Epithelial cell of prostate (primary cell): Measurements from ENCODE around the gene BACH1.
"Not testable (repeated sequence)": the region's sequence is repeated elsewhere in the genome, so short reads cannot be mapped to it uniquely, and the experiment has no call there.

Source experiments
- DNase-seq: peaks from one replicate; pipeline ENCODE4 v3.0.0-alpha.2; 2011; ENCODE audit warnings: low read depth, low spot score
- H3K27ac ChIP-seq: fragments of 450-650 bp; 2 replicates; pipeline ENCODE4 v1.5.1; 2017; ENCODE audit warnings: mild to moderate bottlenecking

The BACH1 gene

GRCh38 chr21:29298348-29299045 is at the start of gene BACH1:
TSS of gene BACH1 (plus strand) at chr21:29298922. CDS start at chr21:29321281, 22,359 bp downstream.
- H3K27ac ChIP-seq: peak within 1 kb of the TSS; percentile 92
- peak; percentile 63 for DNase-seq

DNA sequence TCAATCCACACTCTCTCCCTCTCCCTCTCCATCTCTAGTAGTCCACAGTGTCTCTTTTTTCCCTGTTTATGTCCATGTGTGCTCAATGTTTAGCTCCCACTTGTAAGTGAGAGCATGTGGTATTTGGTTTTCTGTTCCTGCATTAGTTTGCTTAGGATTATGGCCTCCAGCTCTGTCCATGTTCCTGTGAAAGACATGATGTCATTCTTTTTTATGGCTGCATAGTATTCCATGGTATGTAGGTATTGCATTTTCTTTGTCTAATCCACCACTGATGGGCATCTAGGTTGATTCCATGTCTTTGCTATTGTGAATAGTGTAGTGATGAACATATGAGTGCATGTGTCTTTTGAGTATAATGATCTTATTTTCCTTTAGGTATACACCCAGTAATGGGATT is 49.4 kb upstream of the BACH1 start:
- DNase-seq, H3K27ac ChIP-seq: not testable (repeated sequence)

- no peak for DNase-seq
- H3K27ac ChIP-seq: no peak overlapping the region
Measured at GRCh38 chr21:29250636-29251035, 48.1 kb upstream of the BACH1 start.

DNA sequence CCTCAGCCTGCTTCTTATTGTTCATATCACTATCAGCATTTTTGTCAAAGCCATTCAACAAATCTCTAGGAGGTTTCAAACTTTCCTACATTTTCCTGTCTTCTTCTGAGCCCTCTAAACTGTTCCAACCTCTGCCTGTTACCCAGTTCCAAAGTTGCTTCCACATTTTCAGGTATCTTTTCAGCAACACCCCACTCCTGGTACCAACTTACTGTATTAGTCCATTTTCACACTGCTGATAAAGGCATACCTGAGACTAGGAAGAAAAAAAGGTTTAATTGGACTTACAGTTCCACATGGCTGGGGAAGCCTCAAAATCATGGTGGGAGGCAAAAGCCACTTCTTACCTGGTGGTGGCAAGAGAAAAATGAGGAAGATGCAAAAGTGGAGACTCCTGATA is 44.9 kb upstream of the BACH1 start:
- DNase-seq: not testable (repeated sequence)

DNA sequence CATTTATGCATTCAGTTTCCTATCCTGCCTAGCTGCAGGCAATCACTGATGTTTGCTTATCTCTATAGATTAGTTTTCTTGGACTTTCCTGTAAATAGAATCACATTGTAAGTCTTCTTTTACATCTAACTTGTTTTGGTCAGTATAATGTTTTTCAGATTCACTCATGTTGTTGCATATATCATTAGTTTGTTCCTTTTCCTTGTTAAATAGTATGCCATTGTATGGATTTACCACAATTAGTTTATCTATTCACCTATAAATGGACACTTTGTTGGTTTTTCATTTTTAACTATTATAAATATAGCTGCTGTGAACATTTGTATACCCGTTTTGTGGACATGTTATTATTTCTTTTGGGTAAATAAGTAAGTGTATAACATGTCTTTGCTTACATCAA is 44.2 kb upstream of the BACH1 start:
- no peak for DNase-seq
- H3K27ac ChIP-seq: no peak overlapping the region

More for the DNA sequence above, 44.9 kb upstream of the BACH1 start:
- H3K27ac ChIP-seq: not testable (repeated sequence)

DNA sequence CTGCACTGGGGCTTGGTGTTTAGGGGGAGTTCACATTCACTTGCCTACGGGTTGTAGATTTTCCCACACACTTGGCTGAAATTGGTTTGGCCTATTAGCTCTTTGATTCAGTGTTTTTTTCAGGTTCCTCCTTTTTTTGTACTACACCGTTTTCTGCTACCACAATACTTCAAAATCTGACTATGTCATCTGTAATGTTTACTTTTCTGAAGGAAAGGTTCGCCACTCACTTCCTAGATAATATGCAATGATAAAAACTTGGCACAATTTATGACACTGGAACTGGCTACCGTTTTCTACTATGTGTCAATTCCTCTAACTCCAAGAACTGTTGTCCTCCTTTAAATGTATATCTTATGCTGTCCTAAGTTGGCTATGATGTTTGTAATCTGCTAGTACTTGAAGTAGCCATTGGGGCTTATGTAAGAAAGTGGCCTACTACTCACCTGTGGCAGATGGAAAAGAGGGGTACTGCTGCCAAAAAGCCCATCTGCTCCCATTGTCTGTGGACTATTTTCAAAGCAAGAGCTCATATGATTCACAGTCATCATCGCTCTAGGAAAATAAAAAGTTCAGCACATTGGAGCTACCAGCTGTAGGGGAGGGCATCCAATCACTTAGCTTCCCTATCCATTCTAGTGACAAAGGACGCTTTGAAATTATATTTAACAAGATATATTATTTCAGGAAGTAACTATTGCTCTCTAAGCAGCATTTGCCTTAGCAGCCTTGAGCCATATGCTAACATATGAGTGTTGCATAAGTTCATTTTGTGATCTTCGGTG is 42.4 kb upstream of the BACH1 start:
- peak overlapping the region; percentile 94 for H3K27ac ChIP-seq
- DNase-seq: no peak

- H3K27ac ChIP-seq: peak overlapping the region; percentile 94
- no peak for DNase-seq
Measured at GRCh38 chr21:29257701-29258100, 41.0 kb upstream of the BACH1 start.

GRCh38 chr21:29258626-29259338 is 39.9 kb upstream of the BACH1 start:
- H3K27ac ChIP-seq: peak overlapping the region; percentile 94
- DNase-seq: peak; percentile 45

DNA sequence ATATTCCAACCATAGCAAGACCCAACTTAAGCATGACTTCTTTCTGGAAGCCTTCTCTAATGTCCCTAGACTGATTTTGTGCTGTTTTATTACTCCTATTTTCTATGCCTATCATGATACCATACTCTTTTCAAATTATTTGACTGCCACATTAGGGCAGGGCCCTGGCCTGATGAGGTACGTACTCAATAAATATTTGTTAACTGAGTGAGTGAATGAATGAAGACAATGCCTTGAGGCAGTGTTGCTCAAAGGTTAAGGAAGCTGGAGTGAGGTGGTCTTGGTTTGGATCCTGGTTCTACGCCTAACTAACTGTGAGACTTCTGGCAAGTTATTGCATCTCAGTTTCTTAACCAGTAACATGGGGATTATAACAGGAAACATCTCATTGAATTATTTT is 38.3 kb upstream of the BACH1 start:
- no peak for DNase-seq
- H3K27ac ChIP-seq: peak overlapping the region; percentile 94

- H3K27ac ChIP-seq: peak overlapping the region; percentile 94
- peak; percentile 86 for DNase-seq
Measured at GRCh38 chr21:29261555-29262540, 36.9 kb upstream of the BACH1 start.

GRCh38 chr21:29264721-29265120 is 34.0 kb upstream of the BACH1 start:
- DNase-seq: no peak
- no peak overlapping the region for H3K27ac ChIP-seq

GRCh38 chr21:29265690-29266479 is 32.8 kb upstream of the BACH1 start:
- no peak for DNase-seq
- no peak overlapping the region for H3K27ac ChIP-seq

- no peak for DNase-seq
- no peak overlapping the region for H3K27ac ChIP-seq
Measured at GRCh38 chr21:29267666-29268065, 31.1 kb upstream of the BACH1 start.

GRCh38 chr21:29271927-29272333 is 26.8 kb upstream of the BACH1 start:
- H3K27ac ChIP-seq: no peak overlapping the region
- no peak for DNase-seq

DNA sequence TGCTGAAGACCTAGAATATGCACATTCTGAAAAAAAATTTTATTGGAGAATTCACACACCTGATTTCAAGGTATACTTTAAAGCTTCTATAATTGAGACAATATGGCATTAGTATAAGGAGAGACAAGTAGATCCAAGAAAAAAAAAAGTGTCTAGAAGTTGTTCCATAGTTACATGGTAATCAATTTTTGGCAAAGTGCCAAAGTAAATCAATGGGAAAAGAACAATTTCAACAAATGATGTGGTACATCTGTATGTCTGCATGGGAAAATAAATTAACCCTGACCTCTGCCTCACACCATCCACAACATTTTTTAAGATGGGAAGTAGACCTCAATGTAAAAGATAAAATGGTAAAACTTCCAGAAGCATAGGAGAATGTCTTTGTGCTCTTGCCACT is 21.3 kb upstream of the BACH1 start:
- no peak for DNase-seq
- no peak overlapping the region for H3K27ac ChIP-seq

DNA sequence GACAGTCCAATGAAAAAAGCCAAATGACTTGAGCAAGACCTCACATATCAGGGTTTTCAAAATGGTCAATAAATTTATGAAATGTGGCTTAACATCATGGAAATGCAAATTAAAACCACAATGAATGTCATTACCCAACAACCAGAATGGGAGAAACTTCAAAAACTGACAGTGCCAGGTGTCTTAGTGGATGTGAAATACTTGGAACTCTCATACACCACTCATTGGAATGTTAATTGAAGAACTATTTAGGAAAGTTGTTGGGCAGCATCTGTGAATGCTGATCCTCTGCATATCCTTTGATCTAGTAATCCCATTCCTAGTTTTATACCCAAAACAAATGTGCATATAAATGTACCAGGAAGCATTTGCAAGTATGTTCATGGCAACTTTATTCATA is 19.2 kb upstream of the BACH1 start:
- H3K27ac ChIP-seq: no peak overlapping the region

DNA sequence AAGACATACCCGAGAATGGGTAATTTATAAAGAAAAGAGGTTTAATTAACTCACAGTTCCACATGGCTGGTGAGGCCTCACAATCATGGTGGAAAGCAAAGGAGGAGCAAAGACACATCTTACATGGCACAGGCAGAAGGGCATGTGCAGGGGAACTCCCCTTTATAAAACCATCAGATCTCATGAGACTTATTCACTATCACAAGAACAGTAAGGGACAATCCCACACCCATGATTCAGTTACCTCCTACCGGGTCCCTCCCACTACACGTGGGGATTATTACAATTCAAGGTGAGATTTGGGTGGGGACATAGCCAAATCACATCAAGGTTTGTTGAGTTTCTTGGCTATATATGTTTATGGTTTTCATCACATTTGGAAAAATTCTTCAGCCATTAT is 16.9 kb upstream of the BACH1 start:
- not testable (repeated sequence) for DNase-seq, H3K27ac ChIP-seq

More for the DNA sequence above, 19.2 kb upstream of the BACH1 start:
- DNase-seq: no peak

GRCh38 chr21:29287383-29287782 is 11.3 kb upstream of the BACH1 start:
- DNase-seq: no peak

DNA sequence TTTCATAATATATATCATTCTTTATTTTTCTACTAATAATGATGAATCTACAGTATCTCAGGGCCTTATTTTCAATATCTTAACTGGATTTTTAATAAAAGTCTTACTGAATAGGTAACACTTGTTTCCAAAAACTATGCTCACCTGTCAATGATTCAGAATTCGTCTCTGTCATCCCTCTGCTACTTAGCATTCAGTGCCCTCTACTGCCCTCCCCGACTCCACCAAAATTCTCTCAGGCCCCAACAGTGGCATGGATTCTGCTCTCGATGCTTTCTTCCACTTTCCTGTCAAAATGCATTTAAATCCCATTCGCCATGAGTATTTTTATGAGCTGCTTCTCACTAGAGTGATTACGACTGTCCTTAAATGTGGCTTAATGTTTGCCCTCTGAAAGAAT is 10.5 kb upstream of the BACH1 start:
- DNase-seq: no peak
- no peak overlapping the region for H3K27ac ChIP-seq

More at GRCh38 chr21:29287383-29287782, 11.3 kb upstream of the BACH1 start:
- no peak overlapping the region for H3K27ac ChIP-seq
